ENCODE measurements around the gene SMIM41. TPM values are rescaled to one million over a fixed set of nuclear protein-coding genes. Genes with fewer than 3 reads are reported as not detected.

Gene SMIM41
- total RNA-seq, 1 donor = under 0.01 TPM

DNA sequence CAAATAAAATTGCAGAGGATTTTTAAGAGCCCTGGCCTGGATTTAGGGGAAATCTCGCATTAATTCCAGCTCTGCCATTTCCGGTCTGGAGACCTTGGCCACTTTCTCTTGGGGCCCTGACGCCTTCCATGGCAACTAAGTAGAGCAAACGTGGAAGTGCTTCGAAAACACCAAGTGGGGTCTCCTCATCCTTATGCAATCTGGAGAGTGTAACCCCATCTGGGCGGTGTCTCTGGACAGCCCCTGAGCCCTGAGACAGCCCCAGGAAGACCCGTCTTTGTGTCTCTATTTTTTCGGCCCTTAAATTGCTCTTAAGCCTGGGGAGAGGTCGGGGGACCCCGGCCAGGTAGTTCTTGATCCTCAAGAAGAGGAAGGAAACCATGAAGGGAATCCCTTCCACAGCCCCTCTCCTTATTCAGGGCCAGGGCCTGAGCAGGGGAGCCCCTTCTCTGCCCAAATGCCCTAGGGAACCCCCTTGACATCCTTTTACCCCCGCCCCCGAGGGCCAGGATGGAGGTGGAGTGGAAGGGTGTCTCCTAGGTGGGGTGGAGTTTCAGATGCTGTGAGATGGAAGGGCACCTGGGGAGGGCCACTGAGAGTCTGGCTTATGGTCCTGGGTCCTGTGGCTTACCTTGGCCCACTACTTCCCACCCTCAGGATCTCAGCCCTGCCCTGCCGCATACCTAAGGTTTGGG is 45.9 kb upstream of the SMIM41 start:
- TF ChIP-seq, protein P1, sequence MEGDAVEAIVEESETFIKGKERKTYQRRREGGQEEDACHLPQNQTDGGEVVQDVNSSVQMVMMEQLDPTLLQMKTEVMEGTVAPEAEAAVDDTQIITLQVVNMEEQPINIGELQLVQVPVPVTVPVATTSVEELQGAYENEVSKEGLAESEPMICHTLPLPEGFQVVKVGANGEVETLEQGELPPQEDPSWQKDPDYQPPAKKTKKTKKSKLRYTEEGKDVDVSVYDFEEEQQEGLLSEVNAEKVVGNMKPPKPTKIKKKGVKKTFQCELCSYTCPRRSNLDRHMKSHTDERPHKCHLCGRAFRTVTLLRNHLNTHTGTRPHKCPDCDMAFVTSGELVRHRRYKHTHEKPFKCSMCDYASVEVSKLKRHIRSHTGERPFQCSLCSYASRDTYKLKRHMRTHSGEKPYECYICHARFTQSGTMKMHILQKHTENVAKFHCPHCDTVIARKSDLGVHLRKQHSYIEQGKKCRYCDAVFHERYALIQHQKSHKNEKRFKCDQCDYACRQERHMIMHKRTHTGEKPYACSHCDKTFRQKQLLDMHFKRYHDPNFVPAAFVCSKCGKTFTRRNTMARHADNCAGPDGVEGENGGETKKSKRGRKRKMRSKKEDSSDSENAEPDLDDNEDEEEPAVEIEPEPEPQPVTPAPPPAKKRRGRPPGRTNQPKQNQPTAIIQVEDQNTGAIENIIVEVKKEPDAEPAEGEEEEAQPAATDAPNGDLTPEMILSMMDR (IDR thresholded peaks at IDR 0.05; ENCODE audit: extremely low read depth, low read depth, low read length) = no peak
- H3K79me2 ChIP-seq (ENCODE audit: insufficient read depth, low read length) = peaks cover 2% of the 10 kb centered on the region

DNA sequence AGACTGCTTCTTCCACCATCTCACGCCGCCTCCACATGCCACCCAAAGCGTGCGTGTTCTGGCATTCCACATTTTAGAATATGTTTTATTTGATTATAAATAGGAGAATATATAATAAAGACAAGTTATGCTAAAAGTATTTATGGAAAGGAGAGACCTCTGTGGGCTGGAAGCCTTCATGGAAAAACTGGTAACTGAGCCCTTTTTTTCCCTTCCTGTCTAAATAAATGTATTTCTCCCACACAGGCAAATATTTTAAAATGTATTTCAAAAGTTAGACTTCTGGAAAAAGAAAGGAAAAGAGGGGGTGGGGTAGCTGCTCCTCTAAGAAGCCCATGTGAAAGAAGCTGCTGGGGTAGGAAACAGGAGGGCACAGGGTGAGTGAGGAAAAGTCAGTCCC is 44.3 kb upstream of the SMIM41 start:
- no peak overlapping the region for H3K27ac ChIP-seq (ENCODE audit: low read depth, low read length)
- H4K20me1 ChIP-seq (ENCODE audit: insufficient read depth, low read length) = no peaks in the 10 kb centered on the region
- no peaks in the 10 kb centered on the region for H3K9me3 ChIP-seq (ENCODE audit: low read depth, low read length)
- TF ChIP-seq, protein P1 (IDR thresholded peaks at IDR 0.05; ENCODE audit: extremely low read depth, low read depth, low read length) = no peak
- no peak overlapping the region for H3K4me3 ChIP-seq (ENCODE audit: insufficient read depth, low read length)
- no peaks in the 10 kb centered on the region for H3K36me3 ChIP-seq (ENCODE audit: insufficient read depth, low read length)
- H3K4me1 ChIP-seq (ENCODE audit: insufficient read depth, low read length) = peaks cover 28% of the 10 kb centered on the region
- no peak overlapping the region for H3K4me2 ChIP-seq (ENCODE audit: insufficient read depth, low read length)
- H2AFZ ChIP-seq (ENCODE audit: low read length) = no peak overlapping the region
- peaks cover 2% of the 10 kb centered on the region for H3K79me2 ChIP-seq (ENCODE audit: insufficient read depth, low read length)
- no peak for DNase-seq (ENCODE audit: insufficient read length, low spot score, missing footprints)
- no peaks in the 10 kb centered on the region for H3K27me3 ChIP-seq (ENCODE audit: insufficient read depth, low read length)

More for the DNA sequence above, 45.9 kb upstream of the SMIM41 start:
- peak overlapping the region; percentile 63 for H3K4me3 ChIP-seq (ENCODE audit: insufficient read depth, low read length)
- H4K20me1 ChIP-seq (ENCODE audit: insufficient read depth, low read length) = no peaks in the 10 kb centered on the region
- peaks cover 27% of the 10 kb centered on the region for H3K4me1 ChIP-seq (ENCODE audit: insufficient read depth, low read length)
- peak overlapping the region; percentile 71 for H3K4me2 ChIP-seq (ENCODE audit: insufficient read depth, low read length)
- H3K27me3 ChIP-seq (ENCODE audit: insufficient read depth, low read length) = no peaks in the 10 kb centered on the region
- H2AFZ ChIP-seq (ENCODE audit: low read length) = no peak overlapping the region
- no peak for DNase-seq (ENCODE audit: insufficient read length, low spot score, missing footprints)
- H3K27ac ChIP-seq (ENCODE audit: low read depth, low read length) = peak overlapping the region; percentile 93
- H3K36me3 ChIP-seq (ENCODE audit: insufficient read depth, low read length) = no peaks in the 10 kb centered on the region
- no peaks in the 10 kb centered on the region for H3K9me3 ChIP-seq (ENCODE audit: low read depth, low read length)

DNA sequence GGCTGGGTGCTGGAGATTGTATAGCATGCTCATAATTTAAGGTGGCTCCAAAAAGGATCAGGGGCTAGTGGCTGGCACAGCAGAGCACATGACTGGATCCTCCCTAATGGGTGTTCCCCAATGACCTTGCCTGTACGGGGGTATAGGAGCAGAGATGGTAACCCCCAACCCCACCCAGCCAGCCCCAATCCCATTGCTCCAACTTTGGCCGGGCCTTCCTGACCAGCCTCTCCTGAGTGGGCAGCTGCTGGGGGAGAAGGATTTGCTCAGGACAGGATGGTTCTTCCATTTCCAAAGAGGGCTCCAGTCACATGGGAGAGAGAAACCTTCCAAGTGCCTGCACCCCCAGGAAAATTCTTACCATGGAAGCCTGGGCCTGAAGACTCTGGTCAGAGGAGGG is 43.6 kb upstream of the SMIM41 start:
- no peak for DNase-seq (ENCODE audit: insufficient read length, low spot score, missing footprints)
- H4K20me1 ChIP-seq (ENCODE audit: insufficient read depth, low read length) = no peaks in the 10 kb centered on the region
- H3K36me3 ChIP-seq (ENCODE audit: insufficient read depth, low read length) = no peaks in the 10 kb centered on the region
- H3K4me1 ChIP-seq (ENCODE audit: insufficient read depth, low read length) = peaks cover 28% of the 10 kb centered on the region
- peak overlapping the region; percentile 69 for H3K27ac ChIP-seq (ENCODE audit: low read depth, low read length)
- H3K9me3 ChIP-seq (ENCODE audit: low read depth, low read length) = no peaks in the 10 kb centered on the region
- peaks cover 6% of the 10 kb centered on the region for H3K79me2 ChIP-seq (ENCODE audit: insufficient read depth, low read length)
- no peak overlapping the region for H3K4me3 ChIP-seq (ENCODE audit: insufficient read depth, low read length)
- TF ChIP-seq, protein P1 (IDR thresholded peaks at IDR 0.05; ENCODE audit: extremely low read depth, low read depth, low read length) = no peak
- H3K4me2 ChIP-seq (ENCODE audit: insufficient read depth, low read length) = no peak overlapping the region
- no peak overlapping the region for H2AFZ ChIP-seq (ENCODE audit: low read length)
- no peaks in the 10 kb centered on the region for H3K27me3 ChIP-seq (ENCODE audit: insufficient read depth, low read length)

DNA sequence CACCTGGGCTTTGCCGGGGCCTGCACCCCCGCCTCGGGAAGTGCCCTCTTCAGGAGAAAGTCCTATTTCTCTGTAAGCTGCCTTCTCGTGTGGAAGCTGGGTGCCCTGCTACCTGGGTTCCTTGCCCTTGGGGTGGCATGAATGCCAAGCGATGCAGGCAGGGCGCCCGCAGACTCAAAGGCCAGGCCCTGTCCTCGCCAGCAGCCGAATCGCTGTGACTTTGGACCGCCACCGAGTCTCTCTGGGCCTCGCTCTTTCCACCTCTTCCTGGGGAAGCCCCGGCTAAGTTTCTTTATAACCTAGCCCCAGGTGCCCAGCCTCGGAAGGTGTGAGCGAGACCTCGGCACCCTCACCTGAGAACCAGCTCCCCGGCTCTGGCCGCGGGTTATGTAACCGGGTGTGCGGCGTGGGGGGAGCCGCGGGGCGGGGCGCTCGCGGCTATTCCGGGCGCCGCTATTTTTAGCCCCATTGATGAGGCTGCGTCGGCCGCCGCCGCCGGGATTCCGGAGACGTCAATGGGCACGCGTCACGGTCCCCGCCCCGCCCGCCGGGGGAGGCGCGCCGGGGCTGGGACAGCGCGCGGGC is 42.8 kb upstream of the SMIM41 start:
- Histone ChIP-seq H2AFZ (ENCODE audit: low read length) (no peak overlapping the region), H3K79me2 (ENCODE audit: insufficient read depth, low read length) (peaks cover 6% of the 10 kb centered on the region), H3K9me3 (ENCODE audit: low read depth, low read length) (no peaks in the 10 kb centered on the region), H3K4me1 (ENCODE audit: insufficient read depth, low read length) (peaks cover 28% of the 10 kb centered on the region), H3K27me3 (ENCODE audit: insufficient read depth, low read length) (no peaks in the 10 kb centered on the region), H3K36me3 (ENCODE audit: insufficient read depth, low read length) (no peaks in the 10 kb centered on the region), H4K20me1 (ENCODE audit: insufficient read depth, low read length) (no peaks in the 10 kb centered on the region), H3K4me3 (ENCODE audit: insufficient read depth, low read length) (peak overlapping the region; percentile 65), H3K27ac (ENCODE audit: low read depth, low read length) (peak overlapping the region; percentile 69), H3K4me2 (ENCODE audit: insufficient read depth, low read length) (peak overlapping the region; percentile 72)
- TF ChIP-seq, protein P1 (IDR thresholded peaks at IDR 0.05; ENCODE audit: extremely low read depth, low read depth, low read length) = no peak
- DNase-seq (ENCODE audit: insufficient read length, low spot score, missing footprints) = peak; percentile 99

Measured in osteoblast (primary cell).